ENCODE measurements around the gene NFATC1. TPM values are rescaled to one million over a fixed set of nuclear protein-coding genes. Genes with fewer than 3 reads are reported as not detected.

Gene NFATC1
- total RNA-seq, 1 donor from 2014 or later: 1.1 TPM

DNA sequence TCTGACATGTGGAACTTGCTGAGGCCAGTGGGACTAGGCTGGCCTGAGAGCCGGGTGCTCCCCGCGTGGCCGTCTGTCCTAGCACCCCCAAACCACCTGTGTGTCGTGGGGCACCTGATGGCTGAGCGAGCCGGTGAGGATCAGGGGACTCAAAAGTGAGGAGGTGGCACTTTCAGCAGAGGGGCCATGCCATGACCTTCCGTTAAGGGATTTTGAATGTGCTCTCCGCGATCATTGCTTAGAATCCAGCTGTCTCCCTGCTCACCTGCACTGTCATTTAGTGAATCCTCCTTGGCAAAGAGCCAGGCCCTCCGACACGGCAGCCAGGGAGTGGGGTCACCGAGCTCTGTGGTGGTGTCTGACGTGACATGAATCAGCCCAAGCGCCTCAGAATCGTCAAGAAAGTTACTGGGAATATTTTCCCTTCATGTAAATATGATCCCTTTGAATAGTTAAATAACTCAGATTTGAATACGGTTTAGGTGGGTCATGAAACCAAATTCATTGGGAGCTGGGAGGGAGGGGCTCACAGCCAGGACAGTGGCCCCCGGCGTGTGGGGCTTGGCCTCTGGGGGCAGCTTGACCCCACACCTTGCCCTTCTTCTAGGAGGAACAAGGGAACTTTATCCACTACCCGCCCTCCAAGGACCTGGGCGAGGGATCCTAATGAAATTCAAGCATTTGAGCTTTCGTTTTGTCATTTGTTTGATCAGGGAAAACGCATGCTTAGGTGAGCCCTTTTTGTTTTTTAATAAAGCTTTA lies 9.5 kb downstream of the NFATC1 start:
- DNase-seq (ENCODE audit: low read depth): no peak

DNA sequence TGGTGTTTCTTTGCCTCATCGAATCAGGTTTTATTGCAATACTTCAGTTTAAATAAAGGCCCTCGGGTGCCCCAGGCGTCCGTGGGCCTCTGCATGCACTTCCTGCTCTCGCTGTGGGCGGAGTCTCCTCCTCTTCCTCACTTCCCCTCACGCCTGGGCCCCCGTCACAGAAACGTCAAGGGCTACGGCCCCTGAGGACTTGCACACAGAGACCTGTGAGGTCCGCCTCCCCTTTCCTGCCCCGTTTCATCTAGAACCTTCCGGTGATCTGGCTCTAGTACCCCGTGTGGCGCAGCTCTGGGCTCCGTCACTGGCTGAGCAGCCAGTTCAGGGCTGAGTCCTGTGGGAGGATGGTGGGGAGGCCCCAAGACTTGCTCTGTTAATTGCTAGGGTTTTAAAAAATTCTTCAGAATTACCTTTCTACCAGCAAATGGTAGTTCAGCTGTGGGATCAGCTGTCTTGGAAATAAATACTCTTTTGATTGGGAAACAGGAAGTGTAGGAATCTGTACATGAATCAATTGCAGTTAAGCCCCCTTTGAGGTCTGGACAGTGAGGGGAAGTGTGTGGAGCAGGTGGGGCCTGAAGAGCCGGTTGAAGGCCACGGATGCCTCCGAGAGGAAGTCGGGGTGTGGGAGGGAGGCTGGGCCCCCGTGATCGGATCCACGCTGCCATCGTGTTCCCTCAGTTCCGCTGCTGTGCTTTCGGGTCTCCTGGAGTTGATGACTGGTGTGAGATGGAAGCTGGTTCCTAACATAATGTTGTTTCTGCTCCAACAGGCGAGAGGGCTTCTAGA lies 10.2 kb downstream of the NFATC1 start:
- no peak for DNase-seq (ENCODE audit: low read depth)

DNA sequence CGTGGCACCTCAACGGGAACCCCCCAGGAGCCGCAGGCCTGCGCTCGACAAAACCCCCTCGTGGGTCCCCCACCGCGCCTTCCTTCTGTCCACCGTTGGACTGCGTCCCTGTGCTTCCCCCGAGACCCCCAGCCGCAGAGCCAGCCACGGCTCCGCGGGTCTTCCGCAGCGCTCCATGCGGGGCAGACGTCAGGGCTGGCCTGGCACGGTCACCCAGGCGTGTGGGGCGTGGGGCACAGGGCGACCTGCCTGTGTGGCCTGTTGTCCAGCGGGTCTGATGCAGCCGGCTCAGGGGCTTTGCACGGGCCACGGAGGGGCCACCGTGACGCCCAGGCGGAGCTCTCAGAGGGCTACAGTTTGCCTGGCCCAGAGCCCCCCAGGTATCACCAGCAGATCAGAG lies 11.0 kb downstream of the NFATC1 start:
- DNase-seq (ENCODE audit: low read depth): no peak

DNA sequence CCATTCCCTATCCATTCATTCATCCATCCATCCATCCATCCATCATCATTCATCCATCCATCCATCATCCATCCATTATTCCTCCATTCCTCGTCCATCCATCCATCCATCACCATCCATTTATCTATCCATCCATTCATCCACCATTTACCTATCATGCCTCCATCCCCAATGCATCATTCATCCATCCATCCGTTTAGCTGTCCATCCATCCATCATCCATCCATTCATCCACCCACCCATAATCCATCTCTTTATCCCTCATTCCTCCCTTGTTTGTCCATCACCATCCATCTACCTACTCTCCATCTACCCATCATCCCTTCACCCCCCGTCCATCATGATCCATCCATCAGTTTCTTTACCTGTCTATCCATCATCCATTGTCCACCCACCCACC lies 13.6 kb downstream of the NFATC1 start:
- no peak for DNase-seq (ENCODE audit: low read depth)

DNA sequence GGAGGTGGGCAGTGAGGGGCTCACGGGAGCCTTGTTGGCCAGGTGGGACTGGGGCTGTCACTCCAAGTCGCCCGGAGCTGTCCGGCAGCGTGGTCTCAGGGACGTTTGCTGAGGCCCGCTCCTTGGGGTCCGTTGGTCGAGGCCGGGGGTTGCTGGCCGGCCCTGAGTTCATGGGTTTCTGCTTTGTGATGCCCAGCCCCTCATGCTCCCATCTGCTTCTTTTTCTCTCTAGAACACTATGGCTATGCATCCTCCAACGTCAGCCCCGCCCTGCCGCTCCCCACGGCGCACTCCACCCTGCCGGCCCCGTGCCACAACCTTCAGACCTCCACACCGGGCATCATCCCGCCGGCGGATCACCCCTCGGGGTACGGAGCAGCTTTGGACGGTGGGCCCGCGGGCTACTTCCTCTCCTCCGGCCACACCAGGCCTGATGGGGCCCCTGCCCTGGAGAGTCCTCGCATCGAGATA lies 14.5 kb downstream of the NFATC1 start:
- DNase-seq (ENCODE audit: low read depth): no peak

DNA sequence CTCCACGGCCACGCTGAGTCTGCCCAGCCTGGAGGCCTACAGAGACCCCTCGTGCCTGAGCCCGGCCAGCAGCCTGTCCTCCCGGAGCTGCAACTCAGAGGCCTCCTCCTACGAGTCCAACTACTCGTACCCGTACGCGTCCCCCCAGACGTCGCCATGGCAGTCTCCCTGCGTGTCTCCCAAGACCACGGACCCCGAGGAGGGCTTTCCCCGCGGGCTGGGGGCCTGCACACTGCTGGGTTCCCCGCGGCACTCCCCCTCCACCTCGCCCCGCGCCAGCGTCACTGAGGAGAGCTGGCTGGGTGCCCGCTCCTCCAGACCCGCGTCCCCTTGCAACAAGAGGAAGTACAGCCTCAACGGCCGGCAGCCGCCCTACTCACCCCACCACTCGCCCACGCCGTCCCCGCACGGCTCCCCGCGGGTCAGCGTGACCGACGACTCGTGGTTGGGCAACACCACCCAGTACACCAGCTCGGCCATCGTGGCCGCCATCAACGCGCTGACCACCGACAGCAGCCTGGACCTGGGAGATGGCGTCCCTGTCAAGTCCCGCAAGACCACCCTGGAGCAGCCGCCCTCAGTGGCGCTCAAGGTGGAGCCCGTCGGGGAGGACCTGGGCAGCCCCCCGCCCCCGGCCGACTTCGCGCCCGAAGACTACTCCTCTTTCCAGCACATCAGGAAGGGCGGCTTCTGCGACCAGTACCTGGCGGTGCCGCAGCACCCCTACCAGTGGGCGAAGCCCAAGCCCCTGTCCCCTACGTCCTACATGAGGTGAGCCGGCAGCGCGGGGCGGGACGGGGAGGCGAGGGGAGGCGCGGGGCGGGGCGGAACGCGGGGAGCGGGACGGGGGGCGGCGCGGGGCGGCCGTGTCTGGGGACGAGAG lies 15.2 kb downstream of the NFATC1 start:
- DNase-seq (ENCODE audit: low read depth): no peak

DNA sequence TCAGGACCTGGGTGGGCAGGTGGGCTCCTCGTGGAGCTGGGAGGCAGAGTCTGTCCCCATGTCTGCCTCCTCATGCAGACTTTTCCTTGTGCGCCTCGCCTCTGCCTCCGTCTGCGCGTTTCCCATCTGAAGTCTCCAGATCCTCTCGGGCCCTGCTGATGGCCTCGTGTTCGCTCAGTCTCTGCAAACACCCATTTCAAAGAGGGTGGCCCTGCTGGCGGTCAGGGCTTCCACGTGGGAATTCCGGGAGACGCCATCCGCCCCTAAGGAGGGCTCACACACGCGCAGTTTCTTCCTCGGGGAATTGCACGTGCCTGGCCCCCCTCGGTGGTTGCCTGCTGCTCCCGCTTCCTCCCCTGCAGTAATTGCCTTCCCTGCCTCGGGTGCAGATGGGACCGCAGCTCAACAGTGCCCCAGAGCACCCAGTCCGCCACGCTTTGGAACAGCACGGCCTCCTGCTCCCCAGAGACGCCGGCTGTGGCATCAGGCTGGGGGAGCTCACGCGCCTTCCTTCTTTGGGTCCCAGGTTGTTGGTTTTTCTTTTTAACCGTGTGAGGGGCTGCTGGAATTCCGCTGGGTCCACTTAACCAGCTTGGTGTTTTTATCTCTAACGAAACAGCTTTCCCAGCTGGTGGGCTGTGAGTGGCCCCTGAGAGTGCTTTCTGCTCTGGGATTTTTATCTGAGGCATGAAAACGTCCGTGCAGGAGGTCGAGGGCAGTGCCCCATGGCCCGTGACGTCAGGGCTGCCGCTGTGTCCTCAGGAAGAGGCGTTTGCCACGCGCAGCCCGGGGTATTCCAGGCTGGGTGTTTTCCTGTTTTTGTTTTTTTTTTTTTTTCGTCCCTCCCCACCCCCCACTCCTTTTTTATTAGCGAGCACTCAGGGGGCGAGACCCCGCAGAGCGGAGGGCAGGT lies 16.1 kb downstream of the NFATC1 start:
- DNase-seq (ENCODE audit: low read depth): no peak

DNA sequence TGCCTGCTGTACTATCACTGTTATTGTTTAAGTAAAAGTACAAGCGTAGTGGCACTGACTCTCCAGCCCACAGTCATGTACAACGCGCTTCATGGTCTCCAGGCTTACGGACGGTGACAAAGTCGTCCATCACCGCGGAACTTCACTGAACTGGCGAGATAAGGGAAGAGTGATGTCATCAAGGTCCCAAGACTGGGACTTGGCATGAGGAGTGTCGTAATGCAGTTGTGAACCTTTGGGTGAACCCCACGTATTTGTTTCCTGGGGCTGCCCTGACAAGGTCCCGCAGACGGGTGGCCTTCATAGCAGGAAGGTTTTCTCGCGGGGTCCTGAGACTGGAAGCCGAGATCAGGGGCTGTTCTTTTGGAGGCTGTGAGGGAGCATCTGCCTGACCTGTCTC lies 17.3 kb downstream of the NFATC1 start:
- DNase-seq (ENCODE audit: low read depth): no peak

DNA sequence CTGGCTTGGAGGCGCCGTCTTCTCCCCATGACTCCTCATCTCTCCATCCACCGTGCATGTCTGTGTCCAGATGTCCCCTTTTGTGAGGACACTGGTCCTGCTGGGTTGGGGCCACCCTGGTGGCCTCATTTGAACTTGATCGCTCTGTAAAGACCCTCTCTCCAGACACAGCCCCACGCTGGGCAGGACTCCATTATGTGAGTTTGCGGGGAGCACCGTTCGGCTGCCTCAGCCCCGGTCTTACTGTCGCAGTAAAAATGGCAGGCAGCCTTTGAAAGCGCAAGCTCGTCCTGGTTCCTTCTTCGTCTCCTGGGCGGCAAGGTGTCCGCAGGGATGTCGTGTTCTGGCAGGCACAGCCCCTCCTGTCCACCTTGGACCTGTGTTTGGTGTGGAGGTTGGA lies 17.7 kb downstream of the NFATC1 start:
- DNase-seq (ENCODE audit: low read depth): no peak

DNA sequence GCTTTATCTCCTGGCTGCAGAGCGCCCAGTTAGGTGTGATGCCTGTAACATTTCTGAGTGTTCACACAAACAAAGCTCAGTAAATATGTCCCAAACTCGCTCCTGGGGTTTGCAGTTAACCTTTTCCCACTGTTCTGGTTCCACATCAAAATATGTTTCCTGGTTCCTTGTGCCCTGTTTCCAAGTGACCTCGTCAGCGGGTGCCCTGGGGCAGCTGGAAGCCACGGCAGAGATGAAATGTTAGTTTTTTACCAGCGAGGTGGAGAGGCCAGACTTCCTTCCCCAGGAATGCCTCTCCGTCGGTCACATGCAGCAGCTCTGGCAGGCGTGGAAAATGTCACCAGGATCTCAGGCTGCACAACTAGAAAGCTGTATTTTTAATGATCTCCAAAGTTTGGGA lies 18.2 kb downstream of the NFATC1 start:
- no peak for DNase-seq (ENCODE audit: low read depth)

DNA sequence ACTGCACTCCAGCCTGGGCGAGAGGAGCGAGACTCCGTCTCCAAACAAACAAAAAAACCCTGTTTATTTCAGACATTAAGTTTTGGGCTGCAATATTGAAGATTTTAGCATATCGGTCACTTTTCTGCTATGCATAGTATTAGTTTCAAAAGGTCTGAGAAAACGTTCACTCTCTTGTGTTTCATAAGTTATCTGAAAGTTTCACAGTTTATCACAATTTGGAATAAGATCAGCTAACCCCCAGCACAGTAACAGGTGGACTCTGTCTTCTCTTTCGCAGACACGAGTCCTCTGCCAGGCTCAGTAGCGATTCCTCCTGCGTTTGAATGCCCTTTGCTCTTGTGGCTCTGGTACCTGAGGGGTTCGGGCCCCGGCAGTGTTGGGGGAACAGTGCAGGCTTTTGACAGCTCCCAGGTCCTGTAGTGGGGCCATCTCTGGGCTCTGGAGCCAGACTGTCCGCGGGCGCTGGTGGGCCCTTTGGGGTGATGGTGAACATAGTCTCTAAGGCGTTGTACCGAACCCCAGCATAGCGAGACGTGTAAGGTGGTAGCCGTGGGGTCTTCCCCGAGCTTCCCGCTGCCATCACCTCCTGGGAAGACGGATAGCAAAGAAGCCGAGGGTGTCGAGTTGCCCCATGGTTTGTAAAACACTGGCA lies 20.4 kb downstream of the NFATC1 start:
- no peak for DNase-seq (ENCODE audit: low read depth)

DNA sequence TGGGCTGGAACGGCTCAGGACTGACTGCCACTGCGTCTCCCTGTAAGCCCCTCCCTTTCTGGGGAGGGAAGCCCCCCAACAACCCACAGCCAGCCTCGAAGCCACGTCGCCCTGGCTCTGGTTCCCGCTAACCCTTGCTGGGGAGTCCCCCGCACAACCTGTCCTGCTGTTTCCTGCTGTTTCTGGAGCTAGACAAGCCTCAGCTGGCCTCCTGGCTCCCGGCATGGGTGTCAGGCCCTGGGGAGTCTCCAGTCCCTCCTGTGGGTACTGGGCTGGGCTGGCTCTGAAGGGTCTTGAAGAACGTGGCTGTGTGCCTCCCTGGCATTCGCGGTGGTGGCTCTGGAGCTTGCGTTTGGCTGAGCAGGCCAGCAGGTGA lies 20.9 kb downstream of the NFATC1 start:
- DNase-seq (ENCODE audit: low read depth): no peak

DNA sequence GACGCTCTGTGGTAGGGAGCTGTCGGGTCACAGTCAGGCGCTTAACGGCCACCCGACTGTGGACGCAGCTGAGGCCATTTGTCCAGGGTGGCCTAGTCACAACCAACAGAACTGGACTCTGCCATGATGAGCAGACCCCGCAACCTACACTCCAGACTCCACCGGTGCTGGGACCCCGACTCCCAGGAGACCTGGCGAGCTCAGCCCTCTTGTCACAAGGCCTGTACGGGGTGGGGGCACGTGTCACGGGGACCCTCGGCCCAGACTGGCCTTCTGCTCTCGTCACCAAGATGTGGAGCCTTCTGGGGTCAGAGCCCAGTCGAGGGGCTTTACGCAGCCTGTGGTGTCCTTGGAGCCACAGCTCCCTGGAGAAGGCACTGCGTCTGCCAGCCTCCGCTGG lies 22.5 kb downstream of the NFATC1 start:
- DNase-seq (ENCODE audit: low read depth): no peak

DNA sequence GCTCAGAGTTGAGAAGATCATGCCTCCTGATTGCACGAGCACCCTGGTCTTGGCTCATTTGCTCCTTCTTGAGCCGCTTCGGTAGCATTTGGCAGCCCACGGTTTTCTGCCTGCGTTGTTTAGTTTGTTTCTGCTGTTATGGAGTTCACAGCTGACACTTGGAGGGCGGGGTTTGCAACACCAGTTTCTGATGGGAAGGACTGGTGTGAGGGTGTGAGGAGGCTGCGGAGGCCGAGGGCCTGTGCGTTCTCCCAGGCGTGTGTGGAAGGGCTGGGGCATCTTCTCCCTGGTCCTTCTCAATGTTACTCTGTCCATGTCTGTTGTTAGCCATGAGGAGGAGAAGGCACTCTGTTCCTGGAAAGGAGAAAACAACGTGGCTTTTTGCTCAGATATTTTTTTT lies 22.9 kb downstream of the NFATC1 start:
- DNase-seq (ENCODE audit: low read depth): no peak

DNA sequence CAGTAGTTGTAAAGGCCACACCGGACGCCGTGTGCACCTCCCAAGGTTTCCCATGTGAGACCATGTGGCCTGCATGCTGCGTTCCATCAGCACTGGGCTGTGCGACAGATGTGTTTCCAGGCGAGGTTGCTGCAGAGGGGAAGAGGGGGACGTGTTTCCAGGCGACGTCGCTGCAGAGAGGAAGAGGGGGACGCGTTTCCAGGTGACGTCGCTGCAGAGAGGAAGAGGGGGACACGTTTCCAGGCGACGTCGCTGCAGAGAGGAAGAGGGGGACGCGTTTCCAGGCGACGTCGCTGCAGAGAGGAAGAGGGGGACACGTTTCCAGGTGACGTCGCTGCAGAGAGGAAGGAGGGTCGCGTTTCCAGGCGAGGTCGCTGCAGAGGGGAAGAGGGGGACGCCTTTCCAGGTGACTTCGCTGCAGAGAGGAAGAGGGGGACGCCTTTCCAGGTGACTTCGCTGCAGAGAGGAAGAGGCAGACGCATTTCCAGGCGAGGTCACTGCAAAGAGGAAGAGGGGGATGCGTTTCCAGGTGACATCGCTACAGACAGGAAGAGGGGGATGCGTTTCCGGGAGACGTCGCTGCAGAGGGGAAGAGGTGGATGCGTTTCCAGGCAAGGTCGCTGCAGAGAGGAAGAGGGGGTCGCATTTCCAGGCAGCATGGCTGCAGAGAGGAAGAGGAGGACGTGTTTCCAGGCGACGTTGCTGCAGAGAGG lies 24.5 kb downstream of the NFATC1 start:
- no peak for DNase-seq (ENCODE audit: low read depth)

DNA sequence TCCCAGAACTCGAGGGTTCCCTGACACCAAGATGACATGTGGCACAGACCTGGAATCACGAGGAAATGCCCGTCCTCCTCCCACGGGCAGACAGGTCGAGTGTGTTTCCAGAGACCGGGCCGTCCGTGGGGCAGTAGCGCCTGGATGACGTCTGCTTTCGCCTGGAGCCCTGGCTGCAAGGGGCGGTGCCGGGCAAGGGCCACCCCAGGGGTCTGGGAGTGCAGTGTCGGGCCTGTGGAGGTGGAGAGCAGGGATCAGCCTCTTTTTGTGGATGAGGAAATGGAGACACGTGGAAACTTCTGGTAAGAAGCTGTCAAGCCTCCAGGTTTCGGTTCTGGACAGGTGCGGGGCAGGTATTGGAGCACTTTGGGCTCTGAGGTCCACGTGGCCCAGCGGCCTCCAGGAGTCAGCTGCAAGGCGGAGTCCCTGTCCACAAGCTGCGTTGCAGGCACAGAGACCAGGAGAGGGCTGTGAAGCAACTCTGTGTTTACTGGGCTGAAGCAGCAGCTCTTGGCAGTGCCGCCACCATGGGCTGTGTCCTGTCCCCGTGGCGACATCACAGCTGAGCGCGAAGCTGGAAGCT lies 25.6 kb downstream of the NFATC1 start:
- DNase-seq (ENCODE audit: low read depth): no peak

DNA sequence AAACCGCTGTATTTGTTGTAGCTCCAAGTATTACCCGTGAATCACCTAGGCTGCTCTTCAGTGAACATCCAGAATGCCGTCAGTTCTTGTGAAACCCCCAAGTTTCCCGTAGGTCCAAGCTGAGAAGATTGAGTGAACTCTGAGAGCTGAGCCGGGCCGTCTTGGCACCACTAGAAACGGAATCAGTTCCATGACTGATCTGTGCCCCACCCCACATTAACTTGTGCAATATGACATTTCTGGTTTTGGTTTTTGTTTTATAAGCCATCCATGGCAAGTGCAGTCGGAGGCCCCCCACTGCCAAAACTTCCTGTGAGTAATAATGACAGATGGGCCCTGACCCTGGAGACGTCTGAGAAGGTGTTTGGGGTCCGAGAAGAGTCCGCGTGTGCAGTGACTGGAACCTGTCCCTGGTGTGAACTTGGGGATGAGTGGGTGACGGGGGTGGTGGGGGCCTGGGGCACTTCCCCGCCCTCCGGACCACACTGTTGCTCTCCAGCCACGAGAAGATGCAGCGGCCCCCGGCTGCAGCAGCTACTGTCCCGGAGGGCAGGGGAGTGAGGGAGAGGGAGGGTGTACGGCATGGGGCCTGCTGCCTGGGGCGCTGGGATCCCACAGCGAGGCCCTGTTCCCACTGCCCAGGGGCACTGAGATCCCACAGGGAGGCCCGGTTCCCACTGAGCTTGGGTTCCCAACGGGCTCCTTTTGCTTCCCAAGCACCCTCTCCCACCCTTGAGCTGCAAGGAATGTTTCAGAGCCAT lies 26.5 kb downstream of the NFATC1 start:
- DNase-seq (ENCODE audit: low read depth): no peak

DNA sequence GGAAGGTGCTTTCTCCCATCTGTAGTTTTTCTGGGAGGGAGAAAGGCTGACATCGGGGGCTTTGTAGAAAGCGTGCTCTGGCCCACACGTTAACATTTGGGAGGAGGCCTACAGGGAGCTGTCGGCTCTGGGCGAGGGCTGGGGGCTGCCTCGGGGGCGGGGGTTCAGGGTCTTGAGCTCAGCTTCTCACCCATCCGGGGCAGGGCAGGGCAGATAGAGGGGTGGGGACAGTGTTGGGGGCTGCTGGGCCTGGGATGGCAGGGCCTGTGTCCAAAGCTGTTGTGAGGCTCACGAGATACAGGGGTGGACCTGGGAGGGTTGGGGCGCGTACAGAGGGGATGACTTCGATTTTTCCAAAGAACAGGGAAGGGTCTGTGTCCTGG lies 27.0 kb downstream of the NFATC1 start:
- DNase-seq (ENCODE audit: low read depth): no peak

Measured in renal cortical epithelial cell (primary cell).